Testis (tissue), 3 donors: ENCODE data around the gene TAF11. TPM values are rescaled to one million over a fixed set of nuclear protein-coding genes. Genes with fewer than 3 reads are reported as not detected.

Experiments used
- DNase-seq: peaks from one replicate; pipeline ENCODE4 v3.0.0-alpha.2; 2019
- H3K27ac ChIP-seq, 2 donors: fragments of 200-600 bp; sonication (generic); one replicate each; pipeline ENCODE4 v1.5.1; 2019
- H3K27me3 ChIP-seq: fragments of 200-600 bp; sonication (generic); one replicate; pipeline ENCODE4 v1.5.1; 2019
- H3K36me3 ChIP-seq: fragments of 200-600 bp; sonication (generic); one replicate; pipeline ENCODE4 v1.5.1; 2017; ENCODE audit warnings: low read depth; ENCODE audit errors: missing control alignments
- H3K4me1 ChIP-seq: fragments of 200-600 bp; sonication (generic); one replicate; pipeline ENCODE4 v1.5.1; 2019
- H3K4me3 ChIP-seq, 2 donors: fragments of 200-600 bp; sonication (generic); one replicate each; pipeline ENCODE4 v1.5.1; 2017 to 2019
- H3K9me3 ChIP-seq: fragments of 200-600 bp; sonication (generic); one replicate; pipeline ENCODE4 v1.5.1; 2017
- POLR2A ChIP-seq: fragments of 450-650 bp; IDR thresholded peaks from one replicate; pipeline ENCODE4 v1.6.1; 2017; ENCODE audit warnings: antibody characterized with exemption, mild to moderate bottlenecking, moderate library complexity
- WGBS, 2 donors: methylation state at CpG; one replicate each; pipeline ENCODE4 v1.1.5; 2018; 5-methylcytosine and 5-hydroxymethylcytosine counted together
- intact Hi-C: fragments of 100-400 bp; cut with DNase I; formaldehyde crosslinking; loops from one replicate; pipeline ENCODE4 v1.15.1; 2023; ENCODE audit warnings: low total_unique reads
- polyA plus RNA-seq: library from polyadenylated mRNA; stranded (reverse); fragments of 350-450 nt; fragmentation: Illumina TruSeq; extraction: RNeasy Lipid Tissue Mini Kit (QIAGEN cat#74804); gene quantifications from one replicate; pipeline ENCODE4 v1.2.3, GENCODE V29; 2014; ENCODE audit warnings: low read depth, low replicate concordance; ENCODE audit not compliant: insufficient read depth
- total RNA-seq, 2 donors: library from RNA; depleted of rRNA; stranded (reverse); fragments of >200 nt; gene quantifications; one replicate each; pipeline ENCODE4 v1.2.3, GENCODE V29; 2016
- TF ChIP-seq, protein P1 (sequence below), 3 experiments: fragments of 450-650 bp in 2 of 3; fragments of 200-600 bp in 1 of 3; sonication (generic) in 1 of 3; IDR thresholded peaks; one replicate each; pipeline ENCODE4 v1.5.1; 2016 to 2019; ENCODE audit warnings: antibody characterized with exemption in 3 of 3, mild to moderate bottlenecking in 2 of 3, moderate library complexity in 1 of 3

The TAF11 gene
- total and polyA plus RNA-seq, 3 donors from 2014 or later = 52.2 to 69.7 (median 65.9) TPM

DNA sequence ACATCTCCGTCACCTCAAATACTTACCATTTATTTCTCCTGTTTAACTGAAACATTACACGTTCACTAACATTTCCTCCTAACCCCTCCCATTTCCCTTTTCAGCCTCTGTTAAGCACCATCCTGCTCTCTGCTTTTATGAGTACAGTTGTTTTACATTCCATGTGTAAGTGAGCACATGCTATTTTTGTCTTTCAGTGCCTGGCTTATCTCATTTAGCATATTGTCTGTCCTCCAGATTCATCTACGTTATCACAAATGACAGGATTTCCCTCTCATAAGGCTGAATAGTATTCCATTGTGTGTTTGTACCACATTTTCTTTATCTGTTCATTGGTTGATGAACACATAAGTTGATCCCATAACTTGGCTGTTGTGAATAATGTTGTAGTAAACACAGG is 22.7 kb downstream of the TAF11 start:
- Histone ChIP-seq H3K4me1 (no peaks in the 10 kb centered on the region), H3K4me3 (no peak overlapping the region), H3K36me3 (no peaks in the 10 kb centered on the region), H3K27ac (no peak overlapping the region), H3K9me3 (no peaks in the 10 kb centered on the region), H3K27me3 (no peaks in the 10 kb centered on the region)
- WGBS, 2 donors = 71 to 83% methylated on average over 3 of the region's 3 CpGs
- TF ChIP-seq POLR2A = no peak
- TF ChIP-seq, protein P1, sequence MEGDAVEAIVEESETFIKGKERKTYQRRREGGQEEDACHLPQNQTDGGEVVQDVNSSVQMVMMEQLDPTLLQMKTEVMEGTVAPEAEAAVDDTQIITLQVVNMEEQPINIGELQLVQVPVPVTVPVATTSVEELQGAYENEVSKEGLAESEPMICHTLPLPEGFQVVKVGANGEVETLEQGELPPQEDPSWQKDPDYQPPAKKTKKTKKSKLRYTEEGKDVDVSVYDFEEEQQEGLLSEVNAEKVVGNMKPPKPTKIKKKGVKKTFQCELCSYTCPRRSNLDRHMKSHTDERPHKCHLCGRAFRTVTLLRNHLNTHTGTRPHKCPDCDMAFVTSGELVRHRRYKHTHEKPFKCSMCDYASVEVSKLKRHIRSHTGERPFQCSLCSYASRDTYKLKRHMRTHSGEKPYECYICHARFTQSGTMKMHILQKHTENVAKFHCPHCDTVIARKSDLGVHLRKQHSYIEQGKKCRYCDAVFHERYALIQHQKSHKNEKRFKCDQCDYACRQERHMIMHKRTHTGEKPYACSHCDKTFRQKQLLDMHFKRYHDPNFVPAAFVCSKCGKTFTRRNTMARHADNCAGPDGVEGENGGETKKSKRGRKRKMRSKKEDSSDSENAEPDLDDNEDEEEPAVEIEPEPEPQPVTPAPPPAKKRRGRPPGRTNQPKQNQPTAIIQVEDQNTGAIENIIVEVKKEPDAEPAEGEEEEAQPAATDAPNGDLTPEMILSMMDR (IDR thresholded peaks at IDR 0.05) = no peak
- DNase-seq = no peak
- intact Hi-C loops = no loop called here

DNA sequence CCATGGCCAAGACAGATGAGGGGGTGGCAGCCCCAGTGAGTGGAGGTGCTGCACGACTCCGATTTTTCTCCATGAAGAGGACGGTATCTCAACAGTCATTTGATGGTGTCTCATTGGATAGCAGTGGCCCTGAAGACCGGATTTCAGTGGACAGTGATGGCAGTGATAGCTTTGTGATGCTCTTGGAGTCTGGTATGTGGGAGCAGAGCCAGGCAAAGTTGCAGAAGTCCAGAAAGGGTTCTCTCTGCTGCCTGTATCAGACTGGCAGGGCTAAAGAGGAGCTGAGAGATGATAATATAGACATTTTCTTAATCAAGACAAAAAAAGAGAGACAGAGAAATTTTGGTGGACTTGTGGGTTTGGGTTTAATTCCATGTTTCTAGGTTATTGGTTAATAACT is 23.8 kb downstream of the TAF11 start:
- Histone ChIP-seq H3K27ac (no peak overlapping the region), H3K4me1 (no peaks in the 10 kb centered on the region), H3K27me3 (no peaks in the 10 kb centered on the region), H3K36me3 (no peaks in the 10 kb centered on the region), H3K9me3 (no peaks in the 10 kb centered on the region), H3K4me3 (no peak overlapping the region)
- intact Hi-C loops = no loop called here
- no peak for DNase-seq
- TF ChIP-seq POLR2A = no peak
- TF ChIP-seq, protein P1 (IDR thresholded peaks at IDR 0.05) = no peak
- 75 to 80% methylated on average over 4 of the region's 4 CpGs for WGBS, 2 donors

DNA sequence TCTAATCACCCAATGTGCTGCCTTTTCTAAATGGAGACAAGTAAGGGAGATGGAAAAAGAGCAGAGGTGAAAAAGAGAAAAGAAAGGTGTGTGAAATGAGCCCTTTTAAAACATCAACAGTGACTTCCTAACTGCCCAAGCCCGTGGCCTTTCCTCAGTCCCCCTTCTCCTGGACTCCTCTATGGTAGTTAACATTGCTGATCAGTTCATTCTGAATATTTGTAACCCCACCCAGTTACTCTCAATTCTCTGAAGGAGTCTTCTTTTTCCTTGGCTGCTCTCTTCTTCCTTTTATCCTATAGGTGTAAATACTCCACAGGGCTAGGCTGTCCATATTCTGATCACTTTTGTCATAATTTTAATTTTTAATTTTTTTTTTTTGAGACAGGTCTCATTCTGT is 27.1 kb downstream of the TAF11 start:
- H3K27ac ChIP-seq = no peak overlapping the region
- DNase-seq = no peak
- H3K4me3 ChIP-seq = no peak overlapping the region
- intact Hi-C loops = no loop called here
- 75 to 86% methylated on average over 1 of the region's 1 CpG for WGBS, 2 donors
- H3K4me1 ChIP-seq = no peaks in the 10 kb centered on the region
- no peaks in the 10 kb centered on the region for H3K36me3 ChIP-seq
- no peaks in the 10 kb centered on the region for H3K9me3 ChIP-seq
- no peaks in the 10 kb centered on the region for H3K27me3 ChIP-seq
- TF ChIP-seq, protein P1 (IDR thresholded peaks at IDR 0.05) = no peak
- no peak for TF ChIP-seq POLR2A

GRCh38 chr6:34859951-34860350 is 27.9 kb downstream of the TAF11 start:
- TF ChIP-seq, protein P1 (IDR thresholded peaks at IDR 0.05) = no peak
- TF ChIP-seq POLR2A = no peak
- no peaks in the 10 kb centered on the region for H3K36me3 ChIP-seq
- H3K27me3 ChIP-seq = no peaks in the 10 kb centered on the region
- 64 to 76% methylated on average over 4 of the region's 4 CpGs for WGBS, 2 donors
- H3K4me1 ChIP-seq = no peaks in the 10 kb centered on the region
- intact Hi-C loops = no loop called here
- no peak for DNase-seq
- no peaks in the 10 kb centered on the region for H3K9me3 ChIP-seq
- no peak overlapping the region for H3K4me3 ChIP-seq
- no peak overlapping the region for H3K27ac ChIP-seq

DNA sequence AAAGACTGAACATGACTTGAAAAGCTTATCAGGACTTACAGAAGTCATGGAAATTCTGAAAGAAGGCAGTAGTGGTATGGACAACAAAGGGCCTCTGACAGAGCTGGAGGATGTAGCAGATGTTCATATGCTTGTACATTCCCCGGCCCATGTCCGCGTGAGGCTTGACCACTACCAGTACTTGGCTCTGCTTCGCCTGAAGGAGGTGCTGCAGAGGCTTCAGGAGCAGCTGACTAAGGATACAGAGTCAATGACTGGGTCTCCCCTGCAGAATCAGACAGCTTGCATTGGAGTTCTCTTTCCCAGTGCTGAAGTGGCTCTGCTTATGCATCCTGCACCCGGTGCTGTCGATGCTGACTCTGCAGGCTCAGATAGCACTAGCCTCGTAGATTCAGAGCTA is 29.2 kb downstream of the TAF11 start:
- no peak for TF ChIP-seq POLR2A
- TF ChIP-seq, protein P1 (IDR thresholded peaks at IDR 0.05) = no peak
- Histone ChIP-seq H3K4me1 (no peaks in the 10 kb centered on the region), H3K4me3 (no peak overlapping the region), H3K27me3 (no peaks in the 10 kb centered on the region), H3K36me3 (no peaks in the 10 kb centered on the region), H3K9me3 (no peaks in the 10 kb centered on the region), H3K27ac (no peak overlapping the region)
- 87 to 92% methylated on average over 5 to 7 of the region's 7 CpGs for WGBS, 2 donors
- DNase-seq = no peak
- intact Hi-C loops = no loop called here
